GDM1 (cell line): ENCODE data around the gene KPRP.

ENCODE experiments used
- DNase-seq: peaks from one replicate; lab custom pipeline; 2025; lab: John Stamatoyannopoulos, UW

The KPRP gene, protein sequence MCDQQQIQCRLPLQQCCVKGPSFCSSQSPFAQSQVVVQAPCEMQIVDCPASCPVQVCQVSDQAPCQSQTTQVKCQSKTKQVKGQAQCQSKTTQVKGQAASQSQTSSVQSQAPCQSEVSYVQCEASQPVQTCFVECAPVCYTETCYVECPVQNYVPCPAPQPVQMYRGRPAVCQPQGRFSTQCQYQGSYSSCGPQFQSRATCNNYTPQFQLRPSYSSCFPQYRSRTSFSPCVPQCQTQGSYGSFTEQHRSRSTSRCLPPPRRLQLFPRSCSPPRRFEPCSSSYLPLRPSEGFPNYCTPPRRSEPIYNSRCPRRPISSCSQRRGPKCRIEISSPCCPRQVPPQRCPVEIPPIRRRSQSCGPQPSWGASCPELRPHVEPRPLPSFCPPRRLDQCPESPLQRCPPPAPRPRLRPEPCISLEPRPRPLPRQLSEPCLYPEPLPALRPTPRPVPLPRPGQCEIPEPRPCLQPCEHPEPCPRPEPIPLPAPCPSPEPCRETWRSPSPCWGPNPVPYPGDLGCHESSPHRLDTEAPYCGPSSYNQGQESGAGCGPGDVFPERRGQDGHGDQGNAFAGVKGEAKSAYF

DNA sequence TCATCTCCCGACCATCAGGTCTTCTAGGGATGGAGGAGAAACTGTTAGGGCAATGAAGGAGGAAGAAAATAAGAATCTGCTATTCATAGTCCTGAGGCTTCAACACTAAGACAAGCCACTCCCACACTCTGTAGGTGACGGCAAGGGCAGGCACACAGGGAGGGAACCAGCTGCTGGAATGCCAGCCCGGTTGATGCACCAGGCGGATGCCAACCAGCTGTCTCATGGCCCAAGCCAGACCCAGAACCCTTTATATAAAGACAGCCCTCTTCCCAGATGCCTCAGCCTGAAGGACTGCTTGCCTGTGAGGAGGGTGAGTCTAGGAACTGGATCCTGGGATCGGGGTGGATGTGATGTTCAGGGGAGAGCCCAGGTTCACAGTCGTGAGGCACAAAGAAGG is at the start of gene KPRP:
Gene KPRP (plus strand): TSS at position 279 of the 400 bp plus-strand sequence. CDS start 1,564 bp downstream, outside the sequence.
- no peak for DNase-seq

DNA sequence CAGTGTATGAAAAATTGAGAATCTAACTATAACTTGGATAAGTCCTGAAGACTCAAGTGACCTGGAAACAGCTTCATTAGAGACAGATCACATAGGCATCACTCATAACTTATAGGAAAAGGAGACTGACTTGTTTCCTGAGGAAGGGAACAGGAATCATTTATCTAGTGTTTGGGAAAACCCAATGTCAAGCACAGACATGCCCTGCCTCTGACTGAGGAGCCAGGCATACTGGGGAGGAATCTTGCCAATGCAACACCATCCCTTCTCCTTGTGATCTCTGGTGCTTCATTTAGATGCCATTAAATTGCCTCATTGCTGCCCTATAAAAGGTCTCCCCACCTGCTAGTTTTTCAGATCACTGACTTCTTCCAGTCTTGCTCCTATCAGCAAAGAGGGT is 39.6 kb upstream of the KPRP start:
- no peak for DNase-seq

DNA sequence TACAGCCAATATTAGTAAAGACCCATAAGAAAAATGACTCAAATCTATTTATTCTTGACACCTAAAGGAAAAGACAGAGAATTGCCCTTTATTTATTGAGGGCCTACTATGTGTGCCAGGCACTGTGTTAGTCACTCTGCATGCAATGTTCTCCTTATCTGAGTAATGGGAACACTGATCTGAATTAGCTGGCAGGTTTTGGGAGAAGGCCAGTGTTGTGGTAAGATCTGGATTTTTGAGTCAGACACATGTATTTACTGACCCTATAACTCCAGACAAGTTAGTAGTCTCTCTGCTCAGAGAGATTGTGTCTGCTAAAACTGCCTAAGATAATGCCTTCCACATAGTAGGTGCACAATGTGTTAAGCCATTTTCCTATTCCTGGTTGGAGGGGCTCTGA is 32.6 kb upstream of the KPRP start:
- DNase-seq, result no peak

DNA sequence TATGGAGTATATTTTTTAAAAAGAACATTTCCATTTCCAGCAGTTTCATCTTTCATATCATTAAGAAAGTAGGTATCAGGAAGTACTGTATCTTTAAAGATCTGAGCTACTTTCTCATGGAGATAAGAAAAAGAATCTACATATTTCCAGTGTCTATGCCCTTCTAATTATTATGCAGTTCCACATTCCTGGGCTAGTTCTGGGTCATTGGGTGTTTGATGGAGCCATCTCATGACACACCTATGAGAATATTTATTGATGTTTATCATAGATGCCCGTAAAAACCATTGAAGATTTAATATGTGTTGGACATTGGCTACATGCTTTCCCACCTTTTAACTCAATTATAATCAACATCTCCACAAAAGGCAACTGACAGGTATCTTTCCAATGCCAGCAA is 28.8 kb upstream of the KPRP start:
- no peak for DNase-seq

DNA sequence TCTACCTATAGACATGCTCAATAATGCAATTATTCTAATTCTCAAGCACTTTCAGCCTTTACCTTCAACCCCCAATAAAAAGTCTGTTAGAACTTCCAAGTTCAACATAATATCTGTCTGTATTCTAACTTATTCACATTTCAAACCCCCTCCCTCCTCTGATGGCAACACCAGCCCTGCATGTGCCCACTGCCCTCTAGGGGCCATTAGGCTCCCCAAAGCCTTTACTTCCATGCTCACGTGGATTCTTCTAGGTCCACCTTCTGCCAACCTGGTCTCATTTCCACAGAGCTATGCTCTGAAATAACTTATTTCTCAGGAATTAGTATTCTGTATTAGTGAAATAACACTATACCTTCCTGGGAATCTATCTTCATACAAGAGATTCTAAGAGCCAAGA is 22.2 kb upstream of the KPRP start:
- no peak for DNase-seq

DNA sequence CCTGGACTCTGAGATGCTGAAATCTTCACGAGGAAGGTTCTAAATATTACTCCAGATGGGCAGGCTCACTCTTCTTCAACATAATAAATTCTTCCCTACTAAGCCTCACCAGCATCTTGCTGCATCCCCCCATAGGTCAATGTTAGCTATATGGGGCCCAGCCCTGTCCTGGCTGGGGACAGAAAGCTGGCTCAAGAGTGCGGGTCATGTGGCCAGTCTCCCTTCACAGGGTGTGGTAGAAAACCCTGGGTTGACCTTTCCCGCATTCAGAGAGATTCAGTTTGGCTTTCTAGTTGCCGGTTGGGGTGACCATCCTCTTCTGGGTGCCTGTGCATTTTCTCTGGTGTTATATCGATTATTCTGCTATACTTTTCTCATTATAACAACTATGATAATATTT is 19.8 kb upstream of the KPRP start:
- no peak for DNase-seq

DNA sequence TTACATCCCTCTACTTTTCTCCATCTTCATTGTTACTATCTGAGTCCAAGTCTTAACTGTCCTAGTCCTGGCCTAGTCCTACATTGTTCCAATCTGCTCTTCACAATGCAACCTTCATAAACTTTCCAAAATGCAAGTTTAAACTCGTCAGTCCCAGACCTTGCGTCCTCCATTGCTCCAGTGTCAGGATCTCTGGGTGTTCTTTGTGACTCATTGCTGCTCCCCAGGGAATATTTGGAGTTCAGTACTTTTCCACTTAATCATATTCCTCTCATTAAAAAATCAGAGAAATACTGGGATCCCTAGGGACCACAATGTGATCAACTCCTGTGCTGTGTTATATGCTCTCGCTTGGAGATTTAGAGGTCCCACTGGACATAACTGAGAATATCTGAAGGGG is 18.0 kb upstream of the KPRP start:
- DNase-seq, result no peak

DNA sequence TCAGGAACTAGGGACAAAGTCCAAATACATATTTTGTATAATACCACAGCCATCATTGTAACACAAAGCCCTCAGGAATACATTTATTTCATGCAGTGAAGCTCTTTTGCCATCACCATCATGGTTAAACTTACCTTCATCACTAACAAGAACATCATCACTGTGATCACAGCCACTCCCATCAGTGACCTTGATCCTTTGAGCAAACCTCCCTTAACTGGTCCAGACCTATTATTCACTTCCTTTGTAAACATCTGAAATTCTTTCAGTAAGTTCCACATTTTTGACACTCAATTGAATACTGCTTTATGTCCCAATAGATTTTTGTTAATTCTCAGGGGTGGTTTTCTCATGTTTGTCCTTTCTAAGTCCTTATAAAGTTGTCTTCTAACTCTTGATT is 16.2 kb upstream of the KPRP start:
- DNase-seq, result no peak

DNA sequence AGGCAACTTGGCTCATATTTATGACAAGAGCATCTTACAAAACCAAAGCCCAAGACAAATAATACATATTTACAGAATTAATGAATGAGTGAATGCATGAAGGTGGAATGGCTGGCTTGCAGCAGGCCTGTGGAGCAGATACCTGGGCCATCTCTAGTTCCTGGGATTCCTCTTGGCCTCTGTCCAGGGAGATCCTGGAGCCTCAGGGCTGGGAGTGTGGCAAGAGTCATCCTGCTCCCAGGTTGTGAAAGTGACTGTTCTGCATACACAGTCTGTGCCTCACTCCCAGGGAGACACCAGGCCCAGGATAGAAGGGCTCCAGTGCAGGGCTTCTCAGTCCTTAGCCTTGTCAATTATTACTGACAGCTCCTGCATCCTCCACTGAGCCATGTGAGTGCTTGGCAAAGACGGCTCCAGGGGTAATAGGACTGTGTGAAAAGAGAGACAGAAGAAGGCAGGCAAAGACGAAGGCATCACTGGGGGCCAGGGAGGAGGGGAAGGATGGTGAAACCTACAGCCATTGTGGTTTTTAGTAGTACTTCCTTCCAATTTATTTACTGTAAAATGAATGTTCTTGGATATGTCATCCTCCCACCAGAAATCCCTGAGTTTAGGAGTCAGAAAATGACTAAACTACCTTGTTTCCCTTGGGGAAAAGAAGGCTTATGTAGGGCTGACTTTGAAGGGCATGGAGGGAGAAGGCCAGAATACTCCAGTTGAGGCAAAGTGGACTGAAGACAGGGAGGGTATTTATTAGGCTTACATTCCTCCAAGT is 14.3 kb upstream of the KPRP start:
- DNase-seq, result no peak

DNA sequence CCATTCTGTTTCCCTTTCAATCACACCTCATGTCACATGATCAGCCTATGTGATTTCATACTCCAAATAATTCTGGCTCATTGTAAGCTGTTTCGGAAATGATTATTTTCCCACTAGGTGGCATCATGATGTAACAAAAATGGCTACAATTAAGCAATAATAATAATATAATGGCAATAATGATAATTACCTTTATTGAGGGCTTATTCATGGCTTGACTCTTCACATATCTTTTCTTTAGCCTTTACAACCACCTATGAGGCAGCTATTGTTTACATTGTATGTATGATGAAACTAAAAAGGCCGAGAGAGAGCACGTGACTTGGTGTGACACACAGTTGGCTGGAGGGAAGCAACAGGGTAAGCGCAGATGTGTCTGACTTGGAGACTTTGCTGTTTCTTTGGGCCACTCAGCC is 12.5 kb upstream of the KPRP start:
- no peak for DNase-seq

DNA sequence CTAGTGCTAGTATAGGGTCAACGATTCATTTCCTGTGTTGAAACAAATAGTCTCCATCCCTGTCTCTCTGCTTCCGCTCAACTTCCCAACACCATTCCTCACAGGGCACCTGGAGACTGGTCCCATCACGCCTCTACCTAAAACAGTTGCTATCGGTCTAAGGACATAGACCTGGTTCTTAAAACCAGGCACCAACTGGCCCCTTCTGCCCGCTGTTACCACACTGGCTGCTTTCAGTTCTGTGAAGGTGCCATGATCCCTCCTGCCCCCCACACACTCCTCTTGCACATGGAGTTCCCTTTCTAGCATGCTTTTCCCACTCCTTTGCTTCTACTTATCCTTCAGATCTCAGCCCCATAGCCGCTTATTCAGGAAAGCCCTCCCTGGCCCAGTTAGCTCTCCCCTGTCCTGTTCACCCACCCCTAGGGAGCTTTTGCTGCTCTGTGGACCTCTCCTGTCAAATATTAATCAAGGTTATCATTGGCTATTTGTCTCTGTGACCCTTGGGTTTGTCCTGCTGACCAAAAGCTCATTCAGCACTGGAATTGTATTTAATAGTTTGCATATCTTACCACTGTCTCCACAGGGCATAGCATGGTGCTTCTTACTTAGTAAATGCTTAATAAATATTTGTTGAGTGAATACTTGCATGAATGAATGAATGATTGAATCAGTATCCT is 11.9 kb upstream of the KPRP start:
- DNase-seq, result no peak

DNA sequence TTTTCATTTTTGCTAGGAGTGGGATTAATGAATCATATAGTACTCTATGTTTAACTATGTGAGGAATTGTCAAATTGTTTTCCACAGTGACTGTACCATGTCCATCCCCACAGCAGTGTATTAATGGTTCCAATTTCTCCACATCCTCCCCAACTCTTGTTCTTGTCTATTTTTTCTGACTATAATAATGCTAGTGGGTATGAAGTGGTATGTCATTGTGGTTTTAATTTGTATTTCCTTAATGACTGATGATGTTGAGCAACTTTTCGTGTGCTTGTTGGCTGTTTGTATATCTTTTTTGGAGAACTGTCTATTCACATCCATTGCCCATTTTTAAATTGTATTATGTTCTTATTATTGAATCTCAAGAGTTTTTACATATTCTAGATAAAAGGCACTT is 10.0 kb upstream of the KPRP start:
- DNase-seq, result no peak

DNA sequence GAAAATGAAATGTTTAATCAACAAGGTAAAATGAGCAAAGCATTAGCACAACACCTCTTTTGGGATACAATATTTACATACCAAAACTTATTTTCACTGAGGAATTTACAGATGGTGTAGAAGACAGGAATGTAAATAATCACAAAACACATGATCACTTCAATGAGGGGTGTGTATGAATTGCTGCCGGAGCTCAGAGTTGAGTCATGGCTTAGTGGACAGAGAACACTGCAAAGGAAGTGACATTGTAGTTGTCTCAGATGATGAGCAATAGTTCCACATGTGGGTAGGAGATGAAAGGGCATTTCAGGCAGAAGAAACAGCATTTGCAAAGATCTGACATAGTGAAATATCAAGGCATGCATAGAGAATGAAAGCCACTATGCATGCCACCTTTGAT is 5.6 kb upstream of the KPRP start:
- DNase-seq, result no peak

DNA sequence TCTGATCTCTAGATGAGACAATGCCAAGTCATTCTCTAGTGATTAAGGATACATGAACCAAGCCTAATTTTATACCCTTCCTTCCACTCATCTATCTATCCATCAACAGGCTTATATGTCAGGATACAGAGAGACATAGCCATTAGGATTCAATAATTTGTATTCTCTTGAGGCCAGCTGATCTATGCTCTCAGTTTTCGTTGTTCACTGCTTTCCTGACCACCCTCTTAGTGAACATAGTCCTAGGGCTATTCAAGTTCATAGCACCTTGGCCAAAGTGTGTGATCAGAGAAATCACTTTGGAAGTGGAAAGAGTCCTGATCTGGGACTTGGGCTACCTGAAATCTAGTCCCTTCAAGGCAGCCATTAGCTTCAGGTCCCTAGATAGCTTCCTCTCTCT is 4.2 kb upstream of the KPRP start:
- no peak for DNase-seq

DNA sequence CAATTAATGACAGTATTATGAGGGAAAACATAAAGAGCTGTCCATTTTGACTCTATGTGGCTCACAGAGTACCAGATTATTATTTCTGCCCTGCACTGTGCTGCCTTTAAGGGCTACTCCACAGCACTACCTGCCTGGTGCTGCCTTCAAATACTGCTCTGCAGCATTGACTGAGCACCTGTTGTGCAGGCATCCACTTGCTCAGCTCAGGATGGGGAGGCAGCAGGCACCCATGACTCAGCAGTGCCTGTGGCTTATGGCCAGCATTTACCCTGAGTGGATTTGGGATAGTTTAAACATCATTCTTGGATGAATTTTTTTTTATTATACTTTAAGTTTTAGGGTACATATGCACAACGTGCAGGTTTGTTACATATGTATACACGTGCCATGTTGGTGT is 953 bp upstream of the KPRP start:
- DNase-seq, result no peak

DNA sequence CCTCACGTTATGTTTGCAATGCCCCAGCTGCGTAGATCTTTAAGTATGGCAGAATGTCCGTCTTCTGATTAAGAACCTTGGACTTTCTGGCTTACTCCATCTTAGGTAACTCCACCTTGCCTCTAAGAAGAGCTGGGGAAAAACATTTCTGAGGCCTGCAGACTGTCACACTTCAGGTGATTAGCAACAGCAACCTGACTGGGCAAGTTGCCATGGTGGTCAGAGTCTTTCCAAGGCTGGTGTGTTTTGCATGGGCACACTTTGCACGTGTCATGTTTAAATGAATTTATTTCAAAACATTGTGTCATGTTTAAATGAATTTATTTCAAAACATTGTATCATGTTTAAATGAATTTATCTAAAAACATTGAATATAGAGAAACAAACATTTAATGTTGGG is 811 bp downstream of the KPRP start:
- no peak for DNase-seq

DNA sequence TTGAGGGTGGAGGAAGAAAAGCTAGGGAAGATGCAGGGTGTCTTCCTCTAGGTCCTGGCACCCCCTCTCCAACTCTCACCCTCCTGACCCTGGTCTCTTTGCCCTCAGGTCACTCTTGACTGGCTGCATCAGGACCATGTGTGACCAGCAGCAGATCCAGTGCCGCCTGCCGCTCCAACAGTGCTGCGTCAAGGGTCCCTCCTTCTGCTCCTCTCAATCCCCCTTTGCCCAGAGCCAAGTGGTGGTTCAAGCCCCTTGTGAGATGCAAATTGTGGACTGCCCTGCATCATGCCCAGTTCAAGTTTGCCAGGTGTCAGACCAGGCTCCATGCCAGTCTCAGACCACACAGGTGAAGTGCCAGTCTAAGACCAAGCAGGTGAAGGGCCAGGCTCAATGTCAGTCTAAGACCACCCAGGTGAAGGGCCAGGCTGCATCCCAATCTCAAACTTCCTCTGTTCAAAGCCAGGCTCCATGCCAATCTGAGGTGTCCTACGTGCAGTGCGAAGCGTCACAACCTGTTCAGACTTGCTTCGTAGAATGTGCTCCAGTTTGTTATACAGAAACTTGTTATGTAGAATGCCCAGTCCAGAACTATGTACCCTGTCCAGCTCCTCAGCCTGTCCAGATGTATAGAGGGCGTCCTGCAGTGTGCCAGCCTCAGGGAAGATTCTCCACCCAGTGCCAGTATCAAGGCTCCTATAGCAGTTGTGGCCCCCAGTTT is 1.8 kb downstream of the KPRP start:
- no peak for DNase-seq

DNA sequence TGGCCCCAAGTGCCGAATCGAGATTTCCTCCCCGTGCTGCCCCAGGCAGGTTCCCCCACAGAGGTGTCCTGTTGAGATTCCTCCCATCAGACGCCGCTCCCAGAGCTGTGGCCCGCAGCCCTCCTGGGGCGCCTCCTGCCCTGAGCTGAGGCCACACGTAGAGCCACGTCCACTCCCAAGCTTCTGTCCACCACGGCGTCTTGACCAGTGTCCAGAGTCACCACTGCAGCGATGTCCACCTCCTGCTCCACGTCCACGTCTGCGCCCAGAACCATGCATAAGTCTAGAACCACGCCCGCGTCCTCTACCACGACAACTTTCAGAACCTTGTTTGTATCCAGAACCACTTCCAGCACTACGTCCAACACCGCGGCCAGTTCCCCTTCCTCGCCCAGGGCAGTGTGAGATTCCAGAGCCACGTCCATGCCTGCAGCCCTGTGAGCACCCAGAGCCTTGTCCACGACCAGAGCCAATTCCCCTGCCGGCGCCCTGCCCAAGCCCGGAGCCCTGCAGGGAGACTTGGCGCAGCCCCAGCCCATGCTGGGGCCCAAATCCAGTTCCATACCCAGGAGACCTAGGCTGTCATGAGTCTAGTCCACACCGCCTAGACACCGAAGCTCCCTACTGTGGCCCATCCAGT is 2.8 kb downstream of the KPRP start:
- no peak for DNase-seq

DNA sequence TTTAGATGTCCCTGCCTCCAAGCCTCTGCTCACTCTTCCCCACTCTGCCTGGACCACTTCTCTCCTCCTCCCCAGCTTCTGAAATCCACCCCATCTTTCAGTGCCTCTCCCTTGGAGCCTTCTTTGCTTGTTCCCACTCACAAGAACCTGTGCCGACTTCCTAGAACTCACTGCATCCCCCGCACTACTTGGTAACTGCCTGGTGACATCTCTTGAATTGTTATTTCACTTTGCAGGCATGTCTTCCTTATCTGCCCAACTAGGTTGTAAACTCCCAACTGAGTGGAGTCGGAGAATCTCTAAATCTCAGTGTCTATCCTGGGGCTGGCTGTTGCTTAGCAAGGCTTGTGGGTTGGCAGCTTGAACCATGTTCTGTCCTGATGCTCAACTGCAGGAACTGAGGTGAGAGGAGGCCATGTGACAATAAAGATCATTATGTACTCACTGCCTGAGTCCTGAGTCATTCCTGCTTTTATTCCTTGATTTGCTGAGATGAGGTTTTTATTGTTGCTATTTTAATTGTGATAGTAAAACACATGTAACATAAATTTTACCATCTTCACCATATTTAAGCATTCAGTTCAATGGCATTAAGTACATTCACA is 3.9 kb downstream of the KPRP start:
- DNase-seq, result no peak

DNA sequence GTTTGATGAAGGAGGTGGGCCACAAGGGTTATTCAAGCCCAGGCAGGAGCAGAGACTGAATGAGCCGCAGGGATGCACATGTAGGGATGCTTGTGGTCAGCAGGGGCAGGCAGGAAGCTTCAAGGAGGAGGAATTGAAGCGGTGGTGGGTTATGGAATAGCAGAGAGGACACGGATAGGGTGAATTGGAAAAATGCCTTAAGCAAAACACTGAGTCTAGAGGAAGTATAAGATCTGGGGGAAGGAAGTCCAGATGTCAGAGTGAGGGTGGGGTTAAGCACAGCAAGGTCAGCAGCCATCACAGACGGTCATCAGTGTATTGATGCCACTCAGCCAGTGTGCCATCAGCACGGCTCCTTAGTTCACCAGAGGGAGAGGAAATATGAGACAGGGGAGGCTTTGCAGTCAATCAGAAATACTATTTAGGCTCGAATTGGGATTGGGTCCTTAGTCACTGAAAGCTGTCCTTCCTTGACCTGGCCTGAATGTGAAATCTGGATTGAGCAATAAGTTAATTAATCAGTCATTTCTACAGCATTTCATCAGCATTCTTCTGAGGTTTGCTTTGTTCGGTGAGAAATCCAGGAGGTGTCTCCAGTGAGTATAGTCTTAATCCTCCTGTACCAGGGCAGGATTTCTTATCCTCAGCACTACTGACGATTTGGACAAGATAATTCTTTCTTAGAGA is 11.2 kb downstream of the KPRP start:
- no peak for DNase-seq
